Endometrium (tissue), 2 donors: Measurements from ENCODE around the gene AGAP3.

ENCODE experiments used
- FAIRE-seq: peaks from 2 replicates; lab custom pipeline; 2012; peaks lifted over from hg19 to GRCh38; lab: Jason Lieb, UNC
- donor health status: control.
- donor health status: control.

AGAP3 gene

DNA sequence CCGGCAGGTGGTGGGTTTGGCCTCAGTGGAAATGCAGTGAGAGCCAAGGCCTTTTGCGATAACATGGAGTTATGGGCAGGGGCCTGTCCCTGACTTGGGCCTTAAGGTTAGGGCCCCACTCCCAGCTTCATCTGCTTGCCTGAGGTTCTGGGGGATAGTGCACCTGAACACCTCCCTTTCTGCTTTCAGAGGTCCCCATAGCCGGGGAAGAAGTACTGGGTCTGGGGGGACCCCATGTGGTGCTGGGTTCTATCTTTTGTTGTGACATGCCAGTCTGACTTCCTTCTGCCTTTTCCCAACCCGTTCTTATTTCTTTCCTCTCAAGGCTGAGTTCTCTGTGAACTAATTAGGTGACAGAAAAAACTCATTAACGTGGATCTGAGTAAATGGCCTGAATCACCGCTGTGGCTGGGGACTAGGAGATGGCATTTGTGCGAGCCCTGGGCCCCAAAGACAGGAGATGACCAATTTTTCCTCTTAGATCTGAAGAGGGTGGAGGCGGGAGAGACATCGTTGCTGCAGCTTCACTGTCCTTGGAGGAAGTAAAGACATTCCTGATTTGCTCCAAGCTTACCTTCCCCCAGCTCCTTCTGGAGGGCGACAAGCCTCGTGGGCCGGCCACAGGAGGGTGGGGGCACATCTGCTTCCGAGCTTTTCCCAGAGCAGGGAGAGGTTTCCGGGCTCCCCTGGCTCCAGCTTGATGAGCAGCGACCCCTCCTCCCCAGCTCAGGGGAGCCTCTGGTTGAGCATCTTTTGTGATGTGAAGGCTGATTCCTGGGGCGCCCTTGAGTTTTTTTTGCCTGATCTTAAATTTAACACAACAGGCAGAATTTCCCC, 2.0 kb downstream of the AGAP3 start:
- no peak for FAIRE-seq

DNA sequence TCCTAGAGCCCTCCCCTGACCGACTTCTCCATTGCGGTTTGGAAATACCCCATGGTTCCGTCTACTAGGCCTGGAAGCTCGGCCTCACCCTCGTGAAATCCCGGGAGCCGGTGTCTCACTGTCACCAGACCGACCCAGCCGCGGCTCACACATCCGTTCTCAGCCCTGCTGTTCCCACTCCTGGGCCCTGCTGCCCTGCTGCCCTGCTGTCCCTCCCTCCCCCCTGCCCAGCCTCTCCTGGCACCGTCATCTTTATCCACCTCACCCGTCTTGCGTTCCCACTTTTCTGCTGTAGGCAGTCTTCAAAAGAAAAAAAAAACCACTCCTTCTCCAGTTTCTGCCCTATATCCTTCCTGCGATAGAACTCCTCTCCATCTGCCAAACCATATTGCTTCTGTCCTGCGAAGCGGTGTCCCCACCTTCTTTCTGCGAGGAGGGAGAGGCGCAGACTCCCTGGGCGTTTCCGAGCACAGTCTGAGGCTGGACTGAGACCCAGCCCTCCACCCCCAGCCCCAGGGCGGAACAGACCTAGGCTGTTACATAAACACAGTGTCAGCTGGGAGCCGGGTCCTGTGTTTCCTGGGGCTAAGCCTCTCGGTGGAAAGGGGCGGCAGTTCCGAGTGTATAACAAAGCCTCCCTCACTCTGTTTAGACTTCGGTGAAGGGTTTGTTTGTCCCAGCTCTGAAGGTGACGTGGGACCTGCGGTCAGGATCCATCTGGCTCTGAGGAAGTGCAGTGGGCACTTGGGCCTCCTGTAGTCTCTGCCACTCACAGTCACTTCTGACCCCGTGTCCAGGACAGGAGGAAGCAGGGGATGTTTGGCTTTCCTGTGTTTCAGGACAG, 2.8 kb downstream of the AGAP3 start:
- FAIRE-seq = no peak

DNA sequence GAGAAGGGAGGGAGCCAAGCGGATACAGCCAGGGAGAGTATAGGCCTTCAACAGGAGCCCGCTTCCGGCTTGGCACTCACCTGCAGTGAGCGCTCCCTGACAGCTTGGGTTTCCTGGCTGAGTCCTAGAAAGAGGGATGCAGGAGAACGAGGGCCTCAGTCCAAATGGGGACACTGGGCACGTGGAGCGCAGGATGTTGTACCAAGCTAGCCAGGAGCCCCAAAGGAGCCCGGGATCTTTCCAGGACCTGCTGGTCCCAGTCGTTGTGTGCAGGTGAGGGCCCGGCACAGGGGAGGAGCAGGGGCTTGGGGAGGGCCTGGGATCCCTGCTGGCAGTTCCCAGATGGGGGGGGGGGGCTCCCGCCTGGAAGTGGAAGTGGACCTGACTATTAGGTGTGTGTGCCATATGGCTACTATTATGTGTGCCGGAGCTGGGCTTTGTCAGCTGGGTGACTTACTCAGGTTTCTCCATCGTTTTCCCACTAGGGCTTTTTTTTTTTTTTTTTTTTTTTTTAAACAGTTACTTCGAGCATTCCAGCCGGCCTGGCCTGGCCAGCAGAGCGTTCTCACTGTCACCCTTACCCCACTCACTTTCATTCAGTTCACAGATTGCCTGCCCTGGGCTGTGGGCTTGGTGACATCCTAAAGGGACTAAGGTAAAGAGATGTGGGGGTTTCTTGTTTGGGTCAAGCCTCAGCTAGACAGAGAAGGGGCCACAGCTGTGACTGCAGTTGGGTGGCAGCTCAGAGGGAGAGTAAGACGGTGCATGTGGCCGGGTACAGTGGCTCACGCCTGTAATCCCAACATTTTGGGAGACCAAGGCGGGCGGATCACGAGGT, 3.8 kb downstream of the AGAP3 start:
- FAIRE-seq = no peak

DNA sequence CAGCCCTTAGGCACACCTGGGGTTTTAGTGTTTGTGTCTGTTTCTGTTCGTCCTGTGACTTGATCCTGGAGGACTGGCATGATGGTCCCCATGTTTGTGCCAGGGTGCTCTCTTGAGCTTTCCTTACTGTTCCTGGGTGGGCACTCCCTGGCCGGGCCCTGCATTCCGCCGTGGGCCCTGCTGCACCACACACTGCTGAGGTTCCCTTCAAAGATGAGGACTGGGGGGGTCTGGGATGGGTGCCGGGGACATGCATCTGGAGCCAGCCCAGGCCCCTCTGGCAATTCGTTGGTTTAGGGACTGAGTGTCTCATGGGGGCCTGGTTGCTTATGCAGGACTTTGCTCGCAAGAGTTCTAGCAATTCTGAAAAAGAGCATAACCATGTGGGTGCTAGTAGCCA, 4.7 kb downstream of the AGAP3 start:
- no peak for FAIRE-seq

GRCh38 chr7:151091431-151091830, 5.2 kb downstream of the AGAP3 start:
- FAIRE-seq = no peak

DNA sequence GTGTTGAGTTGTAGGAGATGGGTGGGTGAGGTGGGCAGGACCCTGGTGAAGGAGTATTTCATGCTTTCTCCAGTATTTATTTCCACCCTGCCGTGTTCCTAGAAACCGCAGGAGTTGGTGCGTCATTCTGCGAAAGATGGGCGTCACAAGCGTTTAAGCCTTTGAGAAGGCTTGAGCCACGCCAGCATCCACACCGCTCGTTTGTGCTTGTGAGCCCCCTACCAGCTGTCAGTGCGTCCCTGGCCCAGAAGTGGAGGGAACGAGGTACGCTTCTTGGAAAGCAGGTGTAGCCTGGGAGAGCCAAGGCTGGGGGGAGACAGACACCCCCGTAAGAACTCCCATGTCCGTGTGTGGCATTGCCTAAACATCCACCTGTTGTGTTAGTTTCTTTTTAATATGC, 5.7 kb downstream of the AGAP3 start:
- FAIRE-seq = no peak

DNA sequence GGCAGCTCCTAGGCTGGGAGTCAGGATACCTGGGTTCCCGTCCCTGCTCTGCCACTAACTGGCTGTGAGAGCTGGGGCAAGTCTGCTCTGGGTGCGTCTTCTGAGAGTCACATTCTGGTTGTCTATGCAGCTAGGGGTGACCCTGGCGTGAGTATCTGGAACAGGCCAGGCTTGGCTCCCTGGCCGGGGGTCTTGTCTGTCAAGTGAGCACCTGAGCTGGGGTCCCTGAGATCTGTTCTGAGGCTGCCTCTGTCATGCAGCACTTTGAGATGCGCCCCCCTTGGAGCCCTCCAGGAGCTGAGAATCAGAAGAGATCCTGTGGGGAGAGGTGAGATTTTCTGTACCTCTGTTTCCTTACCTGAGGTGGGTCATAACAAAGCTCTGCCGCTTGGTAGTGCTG, 7.5 kb downstream of the AGAP3 start:
- FAIRE-seq = no peak

GRCh38 chr7:151094675-151095074, 8.4 kb downstream of the AGAP3 start:
- FAIRE-seq = no peak

GRCh38 chr7:151095123-151095797, 9.0 kb downstream of the AGAP3 start:
- no peak for FAIRE-seq

DNA sequence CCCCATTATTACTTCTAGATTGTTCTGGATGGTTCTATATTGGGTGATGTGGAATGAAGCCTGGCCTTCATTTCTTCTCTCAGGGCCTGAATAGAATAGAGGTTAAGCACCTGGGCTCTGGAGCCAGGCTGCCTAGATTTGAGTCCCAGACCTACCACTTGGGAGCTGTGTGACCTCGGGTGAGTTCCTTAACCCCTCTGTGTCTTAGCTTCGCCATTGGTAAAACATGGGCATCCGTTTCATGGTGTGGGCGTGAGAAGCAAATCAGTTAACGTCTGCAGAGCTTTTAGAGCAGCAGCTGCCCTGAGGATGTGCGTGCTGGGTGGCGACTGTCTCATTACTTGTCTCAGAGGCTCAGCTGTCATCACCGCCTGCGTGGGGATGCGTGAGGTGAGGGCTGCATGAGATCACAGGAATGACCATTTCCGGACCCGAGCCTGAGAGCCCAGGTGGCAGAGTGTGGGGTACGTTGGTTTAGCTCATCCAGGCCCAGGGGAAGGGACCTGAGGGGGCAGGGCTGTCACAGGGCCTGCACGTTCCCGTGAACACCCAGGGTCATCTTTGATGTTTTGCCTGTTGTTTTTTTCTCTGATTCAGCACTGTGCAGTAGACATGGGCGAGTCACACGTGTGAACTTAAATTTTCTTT, 9.7 kb downstream of the AGAP3 start:
- FAIRE-seq = no peak

GRCh38 chr7:151099486-151100211, 13.4 kb downstream of the AGAP3 start:
- no peak for FAIRE-seq

GRCh38 chr7:151100921-151101320, 14.6 kb downstream of the AGAP3 start:
- FAIRE-seq = no peak

- no peak for FAIRE-seq
These were observed 15.5 kb downstream of the AGAP3 start for GRCh38 chr7:151101621-151102396.

- no peak for FAIRE-seq
These were observed 16.7 kb downstream of the AGAP3 start for GRCh38 chr7:151102991-151103390.

- no peak for FAIRE-seq
These were observed 17.7 kb downstream of the AGAP3 start for GRCh38 chr7:151103973-151104372.

DNA sequence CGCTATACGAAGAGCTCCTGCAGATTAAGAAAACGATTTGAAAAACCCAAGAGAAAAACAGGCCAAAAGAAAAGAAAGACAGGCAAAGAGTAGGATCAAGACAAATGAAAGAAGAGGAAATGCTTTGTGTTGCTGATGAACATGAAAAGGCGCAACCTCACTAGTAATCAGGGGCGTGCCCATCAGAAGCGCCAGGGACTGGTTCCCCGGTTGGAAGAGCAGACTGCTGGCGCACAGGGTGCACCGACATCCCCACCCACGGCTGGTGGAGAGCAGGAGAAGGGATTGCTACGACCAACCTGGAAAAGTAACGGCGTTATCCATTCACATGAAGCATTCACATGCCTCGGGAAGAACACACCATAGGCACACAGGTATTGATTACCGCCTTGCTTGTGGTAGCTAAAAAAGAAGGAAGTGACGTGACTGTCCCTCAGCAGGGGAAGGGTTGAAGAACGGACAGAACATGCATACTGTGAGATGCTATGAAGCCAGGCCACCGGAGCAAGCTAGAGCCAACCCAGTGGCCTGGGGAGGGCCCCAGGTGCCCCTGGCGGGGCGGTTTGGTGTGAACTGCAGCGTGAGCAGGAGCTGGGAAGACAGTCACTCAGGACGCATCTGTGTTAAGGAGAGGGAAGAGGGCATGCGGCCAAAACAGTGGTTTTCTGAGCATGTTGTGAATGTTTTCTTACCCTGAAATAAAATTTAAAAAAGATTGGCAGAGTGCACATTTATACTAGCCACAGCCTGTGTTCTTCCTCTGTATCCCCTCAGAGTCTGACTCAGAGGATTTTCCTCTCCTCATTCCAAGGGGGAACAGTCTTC, 18.3 kb downstream of the AGAP3 start:
- FAIRE-seq = no peak

GRCh38 chr7:151107882-151108281, 21.6 kb downstream of the AGAP3 start:
- FAIRE-seq = no peak

GRCh38 chr7:151109094-151110048, 23.1 kb downstream of the AGAP3 start:
- no peak for FAIRE-seq
